Mesendoderm (in vitro differentiated cells): ENCODE data around the gene LDAH.

ENCODE experiments used
- DNase-seq: peaks from one replicate; pipeline ENCODE4 v3.0.0; 2013
- H2AK5ac ChIP-seq: 2 replicates; pipeline ENCODE4 v1.6.1; 2013; ENCODE audit warnings: low read length, inconsistent platforms
- H2BK120ac ChIP-seq: 2 replicates; pipeline ENCODE4 v1.6.1; 2013; ENCODE audit warnings: low read depth, mild to moderate bottlenecking, low read length, moderate library complexity, mixed read lengths
- H2BK15ac ChIP-seq: replicated peaks from 2 replicates; pipeline ENCODE4 v1.6.1; 2013; ENCODE audit warnings: low read depth, mild to moderate bottlenecking, moderate library complexity
- H2BK5ac ChIP-seq: 2 replicates; pipeline ENCODE4 v1.6.1; 2013; ENCODE audit warnings: low read length, inconsistent platforms
- H3K18ac ChIP-seq: 2 replicates; pipeline ENCODE4 v1.6.1; 2013; ENCODE audit warnings: mild to moderate bottlenecking, low read length, mixed read lengths
- H3K23ac ChIP-seq: one replicate; pipeline ENCODE4 v1.6.1; 2013; ENCODE audit warnings: low read length
- H3K27ac ChIP-seq: 2 replicates; pipeline ENCODE4 v1.5.1; 2013; ENCODE audit warnings: low read depth, mild to moderate bottlenecking, inconsistent platforms, low read length, moderate library complexity
- H3K27me3 ChIP-seq: 2 replicates; pipeline ENCODE4 v1.6.1; 2013; ENCODE audit warnings: low read length, control low read depth, mild to moderate bottlenecking, inconsistent platforms; ENCODE audit not compliant: insufficient read depth, poor library complexity
- H3K36me3 ChIP-seq: 2 replicates; pipeline ENCODE4 v1.6.1; 2013; ENCODE audit warnings: low read length, inconsistent platforms; ENCODE audit not compliant: control insufficient read depth, insufficient read depth
- H3K4ac ChIP-seq: one replicate; pipeline ENCODE4 v1.6.1; 2013; ENCODE audit warnings: low read depth, mild to moderate bottlenecking, low read length, moderate library complexity
- H3K4me1 ChIP-seq: 2 replicates; pipeline ENCODE4 v1.6.1; 2013; ENCODE audit warnings: low read depth, low read length, inconsistent platforms; ENCODE audit not compliant: control insufficient read depth
- H3K4me2 ChIP-seq: 2 replicates; pipeline ENCODE4 v1.6.1; 2013; ENCODE audit warnings: low read length
- H3K4me3 ChIP-seq: 2 replicates; pipeline ENCODE4 v1.5.1; 2013; ENCODE audit warnings: mild to moderate bottlenecking, low read length
- H3K56ac ChIP-seq: one replicate; pipeline ENCODE4 v1.6.1; 2013; ENCODE audit warnings: low read length
- H3K79me1 ChIP-seq: 2 replicates; pipeline ENCODE4 v1.6.1; 2013; ENCODE audit warnings: low read length, inconsistent platforms
- H3K79me2 ChIP-seq: 2 replicates; pipeline ENCODE4 v1.6.1; 2013; ENCODE audit warnings: mild to moderate bottlenecking, low read length; ENCODE audit not compliant: control insufficient read depth, insufficient read depth
- H3K9ac ChIP-seq: 2 replicates; pipeline ENCODE4 v1.6.1; 2013; ENCODE audit warnings: low read length, inconsistent platforms
- H4K5ac ChIP-seq: one replicate; pipeline ENCODE4 v1.6.1; 2013; ENCODE audit warnings: low read length
- H4K8ac ChIP-seq: one replicate; pipeline ENCODE4 v1.6.1; 2013; ENCODE audit warnings: low read depth, mild to moderate bottlenecking, control low read depth, low read length, moderate library complexity
- WGBS: extraction: QIAGEN DNeasy Blood & Tissue Kit; methylation state at CpG from one replicate; pipeline ENCODE4 v1.1.7; 2013; ENCODE audit warnings: low lambda C conversion rate, missing lambda C conversion rate; ENCODE audit not compliant: insufficient coverage; ENCODE audit errors: extremely low coverage; 5-methylcytosine and 5-hydroxymethylcytosine counted together

Gene LDAH

DNA sequence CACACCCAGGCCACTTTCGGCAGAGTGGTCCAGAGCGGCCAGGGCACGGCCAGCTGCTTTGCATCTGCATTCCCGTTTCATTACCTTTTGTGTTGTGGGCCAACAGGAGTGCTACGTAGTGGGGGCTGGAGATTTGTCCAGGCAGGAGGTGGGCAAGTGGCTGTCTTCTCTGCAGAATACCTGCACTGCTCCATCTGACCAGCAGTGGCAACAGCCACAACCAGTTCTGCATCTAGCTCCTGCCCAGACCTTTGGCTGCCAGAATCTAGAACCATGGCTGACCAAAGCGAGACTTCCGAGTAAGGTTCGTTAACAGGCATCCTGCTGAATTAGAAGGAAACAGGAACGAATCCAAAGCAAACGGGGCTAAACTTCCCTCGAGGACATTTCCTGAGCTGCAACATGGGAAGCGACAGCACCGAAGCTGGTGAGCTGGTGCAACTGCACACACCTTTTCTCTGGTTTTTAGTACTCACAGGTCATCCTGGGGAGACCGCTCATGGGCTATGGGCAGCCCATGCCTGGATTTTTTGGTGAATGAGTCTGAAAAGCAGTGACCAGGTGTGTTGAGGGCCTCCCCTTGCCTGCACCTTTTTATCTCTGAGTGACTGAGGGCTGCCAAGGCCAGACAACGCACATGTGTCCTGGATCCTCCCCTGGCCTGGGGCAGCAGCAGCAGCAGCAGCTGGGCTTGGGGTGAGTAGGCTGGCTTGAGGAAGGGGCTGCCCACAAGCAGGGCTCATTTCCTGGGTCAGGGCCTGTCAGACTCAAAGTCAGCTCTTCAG is 145.4 kb downstream of the LDAH start:
- Histone ChIP-seq H2AK5ac (no peak overlapping the region), H2BK15ac (no peak overlapping the region), H3K9ac (no peak overlapping the region), H3K79me2 (no peaks in the 10 kb centered on the region), H3K27me3 (peaks cover 3% of the 10 kb centered on the region), H3K4ac (no peak overlapping the region), H3K27ac (no peak overlapping the region), H3K23ac (no peak overlapping the region), H3K4me3 (no peak overlapping the region), H3K4me2 (no peak overlapping the region), H3K56ac (no peak overlapping the region), H4K8ac (no peak overlapping the region), H4K5ac (no peak overlapping the region), H3K4me1 (peaks cover 3% of the 10 kb centered on the region), H2BK120ac (no peak overlapping the region), H2BK5ac (no peak overlapping the region), H3K18ac (no peak overlapping the region), H3K36me3 (no peaks in the 10 kb centered on the region), H3K79me1 (no peaks in the 10 kb centered on the region)
- WGBS: no CpG with 5 or more reads among the region's 15 CpGs
- DNase-seq: no peak

DNA sequence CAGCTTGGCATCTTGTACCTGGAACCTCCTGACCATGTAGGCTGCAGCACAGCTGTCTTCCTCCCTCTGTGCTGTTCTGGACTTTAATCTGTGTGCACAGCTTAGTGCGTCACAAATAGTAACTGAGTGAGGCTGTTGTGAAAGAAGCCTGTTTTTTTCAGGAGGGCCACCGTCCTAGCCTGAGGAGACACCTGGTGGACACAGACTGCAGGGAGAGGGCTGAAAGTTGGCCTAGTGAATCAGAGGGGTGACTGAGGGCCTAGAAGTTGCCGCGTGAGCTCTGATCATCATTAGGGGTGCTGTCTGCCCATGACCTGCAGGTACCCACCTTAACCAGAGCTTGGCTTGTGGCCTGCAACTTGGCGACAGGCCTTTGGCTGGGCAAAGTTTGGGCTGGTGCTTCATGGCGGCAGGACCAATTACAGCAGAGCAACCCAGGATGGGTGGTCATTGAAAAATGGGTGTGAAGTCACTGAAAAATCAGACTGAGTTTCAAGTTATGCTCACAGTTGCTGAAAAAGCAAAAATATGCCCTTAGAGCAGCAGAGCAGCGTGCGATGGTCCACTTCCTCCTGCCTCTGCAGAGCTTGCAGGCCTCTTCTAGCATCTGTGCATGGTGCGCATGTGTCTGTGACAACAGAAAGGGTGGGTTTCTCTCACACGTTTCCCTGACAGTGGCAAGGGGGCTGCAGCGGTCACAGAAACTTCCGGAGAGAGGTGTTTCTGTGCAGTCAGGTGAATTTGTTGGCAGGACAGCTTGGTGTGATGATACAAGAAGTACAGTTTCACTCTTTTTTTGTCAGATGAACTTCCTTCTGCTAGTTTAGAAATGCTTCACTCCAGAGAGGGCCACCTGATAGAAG is 146.3 kb downstream of the LDAH start:
- H4K5ac ChIP-seq: no peak overlapping the region
- H2BK15ac ChIP-seq: no peak overlapping the region
- H3K27me3 ChIP-seq: peaks cover 7% of the 10 kb centered on the region
- peaks cover 5% of the 10 kb centered on the region for H3K4me1 ChIP-seq
- H3K4me2 ChIP-seq: no peak overlapping the region
- no peak overlapping the region for H3K23ac ChIP-seq
- no peaks in the 10 kb centered on the region for H3K79me1 ChIP-seq
- H2BK5ac ChIP-seq: no peak overlapping the region
- no peak overlapping the region for H2AK5ac ChIP-seq
- no peak overlapping the region for H3K56ac ChIP-seq
- DNase-seq: no peak
- no peak overlapping the region for H3K18ac ChIP-seq
- no peaks in the 10 kb centered on the region for H3K36me3 ChIP-seq
- no peak overlapping the region for H2BK120ac ChIP-seq
- WGBS: no CpG with 5 or more reads among the region's 12 CpGs
- no peak overlapping the region for H3K4me3 ChIP-seq
- no peak overlapping the region for H3K27ac ChIP-seq
- H3K9ac ChIP-seq: no peak overlapping the region
- H3K79me2 ChIP-seq: no peaks in the 10 kb centered on the region
- no peak overlapping the region for H4K8ac ChIP-seq
- H3K4ac ChIP-seq: no peak overlapping the region

DNA sequence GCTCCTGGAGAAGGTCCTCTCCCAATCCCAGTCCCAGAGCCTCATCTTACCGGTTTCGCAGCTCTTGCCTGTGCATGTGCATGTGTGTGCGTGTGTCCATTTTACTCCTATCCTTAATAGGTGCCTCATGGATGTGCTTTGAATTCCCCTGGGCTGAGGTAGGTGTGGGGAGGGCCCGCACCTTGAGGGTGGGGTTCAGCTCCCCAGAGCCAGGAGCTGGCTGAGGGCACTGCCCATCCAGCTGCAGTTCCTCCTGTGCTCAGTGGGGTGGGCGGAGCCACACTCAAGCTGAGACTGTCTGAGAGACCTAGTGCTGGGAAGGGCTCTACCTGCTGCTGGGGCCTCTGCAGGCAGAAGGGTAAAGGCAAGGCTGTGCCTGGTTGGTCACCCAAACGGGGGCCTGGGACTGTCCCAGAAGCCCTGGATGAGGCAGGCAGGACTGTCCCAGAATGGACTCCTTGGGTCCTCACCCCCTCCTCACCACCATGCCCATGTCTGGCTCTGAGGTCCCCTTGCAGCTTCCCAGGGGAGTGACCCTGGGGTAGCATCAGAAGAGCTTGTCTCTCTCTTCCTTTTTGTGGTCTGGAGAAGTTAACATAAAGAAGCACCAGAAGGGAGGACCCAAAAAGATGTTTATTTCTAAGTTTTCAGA is 147.1 kb downstream of the LDAH start:
- Histone ChIP-seq H3K23ac (no peak overlapping the region), H3K27me3 (peaks cover 13% of the 10 kb centered on the region), H3K4me2 (no peak overlapping the region), H2BK5ac (no peak overlapping the region), H4K5ac (no peak overlapping the region), H4K8ac (no peak overlapping the region), H3K79me1 (no peaks in the 10 kb centered on the region), H2AK5ac (no peak overlapping the region), H3K36me3 (no peaks in the 10 kb centered on the region), H3K4ac (no peak overlapping the region), H3K79me2 (no peaks in the 10 kb centered on the region), H2BK15ac (no peak overlapping the region), H3K18ac (no peak overlapping the region), H3K56ac (no peak overlapping the region), H3K27ac (no peak overlapping the region), H2BK120ac (no peak overlapping the region), H3K4me3 (no peak overlapping the region), H3K9ac (no peak overlapping the region), H3K4me1 (peaks cover 7% of the 10 kb centered on the region)
- no peak for DNase-seq
- WGBS: no CpG with 5 or more reads among the region's 6 CpGs

DNA sequence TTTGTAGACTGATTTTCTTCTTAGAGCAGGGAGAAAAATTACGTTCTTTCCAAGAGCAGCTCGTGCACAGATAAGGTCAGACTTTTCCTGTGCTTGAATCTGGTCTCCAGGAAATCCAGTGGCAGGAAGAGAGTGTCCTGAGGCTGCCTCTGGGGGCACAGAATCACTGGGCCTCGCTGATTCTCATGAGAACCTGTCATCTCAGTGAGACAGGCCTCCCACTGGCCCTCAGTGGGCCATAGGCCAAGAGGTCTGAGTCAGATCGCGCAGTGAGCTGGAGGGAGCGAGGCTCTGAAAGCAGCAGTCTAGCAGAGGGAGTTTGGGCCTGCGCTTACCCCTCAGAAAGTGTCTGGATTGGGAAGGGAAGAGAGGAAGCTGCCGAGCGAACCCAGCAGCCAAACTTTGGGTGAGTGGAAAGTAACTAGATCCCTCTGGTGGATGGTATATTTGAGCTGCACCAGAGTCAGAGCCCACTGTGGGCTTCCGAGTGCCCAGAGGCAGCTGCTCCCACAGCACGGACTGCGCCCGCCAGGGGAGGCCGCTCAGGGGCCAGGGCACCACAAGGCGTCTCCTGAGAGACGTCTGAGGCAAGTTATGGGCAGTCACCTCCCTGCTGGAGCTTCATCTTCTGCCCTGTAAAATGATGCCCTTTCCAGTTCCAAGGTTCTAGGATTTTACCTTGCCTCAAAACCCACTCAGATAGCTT is 147.8 kb downstream of the LDAH start:
- Histone ChIP-seq H4K8ac (no peak overlapping the region), H3K36me3 (no peaks in the 10 kb centered on the region), H3K18ac (no peak overlapping the region), H3K23ac (no peak overlapping the region), H3K4me3 (no peak overlapping the region), H4K5ac (no peak overlapping the region), H3K79me1 (no peaks in the 10 kb centered on the region), H3K4me2 (no peak overlapping the region), H3K4me1 (peaks cover 7% of the 10 kb centered on the region), H2AK5ac (no peak overlapping the region), H3K79me2 (no peaks in the 10 kb centered on the region), H3K56ac (no peak overlapping the region), H2BK120ac (no peak overlapping the region), H3K27ac (no peak overlapping the region), H2BK5ac (no peak overlapping the region), H2BK15ac (no peak overlapping the region), H3K4ac (no peak overlapping the region), H3K9ac (no peak overlapping the region), H3K27me3 (peaks cover 20% of the 10 kb centered on the region)
- peak; percentile 42 for DNase-seq
- no CpG with 5 or more reads among the region's 16 CpGs for WGBS

DNA sequence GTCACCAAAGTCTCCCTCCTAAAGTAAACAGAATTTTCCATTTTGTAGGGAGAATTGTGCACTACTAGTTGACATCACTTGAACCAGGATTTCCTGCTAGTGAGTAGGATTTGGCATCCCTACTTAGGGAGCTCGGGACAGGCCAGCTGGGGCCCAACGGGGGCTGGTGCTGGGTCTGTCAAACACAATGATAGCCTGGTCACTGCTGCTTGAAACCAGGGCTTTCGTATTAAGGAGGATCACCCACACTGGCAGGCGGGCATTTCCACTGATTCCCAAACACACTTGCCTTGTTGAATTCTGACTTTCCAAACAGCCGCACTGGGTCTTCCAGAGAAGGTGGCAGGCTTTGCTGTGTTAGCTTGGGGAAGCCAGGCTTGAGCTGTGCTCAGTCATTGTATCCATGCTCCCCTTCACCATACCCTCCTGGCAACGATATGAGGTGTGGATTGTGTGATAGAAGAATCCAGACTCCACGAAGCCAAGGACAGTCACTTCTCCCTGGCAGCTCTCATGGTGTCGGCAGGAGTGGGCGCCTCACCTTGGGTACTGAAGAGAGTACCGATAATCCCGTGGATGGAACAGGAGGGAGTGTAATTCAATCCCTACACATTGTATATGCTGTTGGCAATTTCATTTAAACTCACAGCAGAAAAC is 148.5 kb downstream of the LDAH start:
- no peak overlapping the region for H3K18ac ChIP-seq
- H2BK5ac ChIP-seq: no peak overlapping the region
- no peak overlapping the region for H3K9ac ChIP-seq
- H4K8ac ChIP-seq: no peak overlapping the region
- H3K4ac ChIP-seq: no peak overlapping the region
- H2AK5ac ChIP-seq: no peak overlapping the region
- H3K36me3 ChIP-seq: no peaks in the 10 kb centered on the region
- no peaks in the 10 kb centered on the region for H3K79me1 ChIP-seq
- H2BK15ac ChIP-seq: no peak overlapping the region
- no peak overlapping the region for H3K23ac ChIP-seq
- H3K4me1 ChIP-seq: peaks cover 7% of the 10 kb centered on the region
- H3K4me3 ChIP-seq: no peak overlapping the region
- DNase-seq: no peak
- no peaks in the 10 kb centered on the region for H3K79me2 ChIP-seq
- no CpG with 5 or more reads among the region's 11 CpGs for WGBS
- H3K27ac ChIP-seq: no peak overlapping the region
- peaks cover 27% of the 10 kb centered on the region for H3K27me3 ChIP-seq
- no peak overlapping the region for H2BK120ac ChIP-seq
- no peak overlapping the region for H4K5ac ChIP-seq
- no peak overlapping the region for H3K56ac ChIP-seq
- no peak overlapping the region for H3K4me2 ChIP-seq
